Heart left ventricle (tissue), 16 donors: ENCODE results near the gene VASH1. TPM values are rescaled to one million over a fixed set of nuclear protein-coding genes. Genes with fewer than 3 reads are reported as not detected.

Experiments
- ATAC-seq, 4 donors: fragments of 200-7000 bp; cut with Tn5 transposase; one replicate each; pipeline ENCODE4 v1.9.1; 2020 to 2022; ENCODE audit warnings: moderate library complexity in 4 of 4, mild to moderate bottlenecking in 3 of 4, moderate number of reproducible peaks in 1 of 4
- DNase-seq, 5 donors: peaks; one replicate each; pipeline ENCODE4 v3.0.0-alpha.2; 2020
- H3K27ac ChIP-seq, 12 donors: fragments of 200-600 bp; sonication (generic) in 4 of 12; one replicate each; pipeline versions ENCODE4 v1.5.0 to v1.8.0; 2016 to 2022; ENCODE audit warnings: mild to moderate bottlenecking in 2 of 12
- H3K27me3 ChIP-seq, 9 donors: fragments of 200-600 bp; sonication (generic) in 2 of 9; one replicate each; pipeline versions ENCODE4 v1.5.1 to v1.8.0; 2016 to 2022; ENCODE audit warnings: mild to moderate bottlenecking in 3 of 9
- H3K36me3 ChIP-seq, 9 donors: fragments of 200-600 bp; sonication (generic) in 2 of 9; one replicate each; pipeline versions ENCODE4 v1.5.0 to v1.8.0; 2018 to 2022; ENCODE audit warnings: mild to moderate bottlenecking in 2 of 9
- H3K4me1 ChIP-seq, 12 donors: fragments of 200-600 bp; sonication (generic) in 4 of 12; one replicate each; pipeline versions ENCODE4 v1.5.0 to v1.8.0; 2016 to 2022; ENCODE audit warnings: mild to moderate bottlenecking in 3 of 12
- H3K4me3 ChIP-seq, 12 donors: fragments of 200-600 bp; sonication (generic) in 4 of 12; one replicate each; pipeline versions ENCODE4 v1.5.0 to v1.8.0; 2017 to 2022; ENCODE audit warnings: mild to moderate bottlenecking in 9 of 12, moderate library complexity in 4 of 12
- H3K9me3 ChIP-seq, 12 donors: fragments of 200-600 bp; sonication (generic) in 4 of 12; one replicate each; pipeline versions ENCODE4 v1.5.0 to v1.8.0; 2016 to 2022; ENCODE audit warnings: mild to moderate bottlenecking in 1 of 12
- CTCF ChIP-seq, 12 donors: fragments of 200-600 bp; sonication (generic) in 4 of 12; IDR thresholded peaks; one replicate each; pipeline versions ENCODE4 v1.5.0 to v1.8.0; 2018 to 2022; ENCODE audit warnings: antibody characterized with exemption in 12 of 12, mild to moderate bottlenecking in 5 of 12
- POLR2A ChIP-seq, 2 donors: fragments of 450-650 bp; IDR thresholded peaks; one replicate each; pipeline ENCODE4 v1.6.1; 2017; ENCODE audit warnings: antibody characterized with exemption in 2 of 2, mild to moderate bottlenecking in 2 of 2, moderate library complexity in 2 of 2
- WGBS, 4 donors: extraction: QIAGEN DNeasy Blood & Tissue Kit in 2 of 4; methylation state at CpG; one replicate each; pipeline versions ENCODE4 v1.1.5 to v1.1.7; 2013 to 2018; 5-methylcytosine and 5-hydroxymethylcytosine counted together
- intact Hi-C, 10 donors: fragments of 100-400 bp; cut with DNase I; formaldehyde crosslinking; loops; one replicate each; pipeline versions ENCODE4 v1.11.1 to v1.14.2; 2022
- polyA plus RNA-seq, 2 donors: library from polyadenylated mRNA; stranded (reverse); fragments of 200-250 nt; gene quantifications; one replicate each; pipeline ENCODE4 v1.2.3, GENCODE V29; 2013
- total RNA-seq, 9 donors: library from RNA; depleted of rRNA in 2 of 9; stranded (reverse); fragments of >200 nt in 2 of 9; fragmentation: NEBNext Ultra II Directional in 3 of 9; extraction: Animal tissue kit (Norgen Biotek cat#: 25700) in 3 of 9; gene quantifications; one replicate each; pipeline versions ENCODE4 v1.1.0 to v1.2.4, GENCODE V29; 2016 to 2023
- donor health status: ischemic (EF 13 %, LVEDD 7.1; RV severe dilation, severe dysfunction).
- donor health status: healthy with polysubstance abuse.
- donor health status: DM: no; HTN: yes; CAD: no.
- donor health status: DM: no; HTN: no; CAD: no.
- donor health status: ischemic (EF 25% LVEDD 6.9; RV normal size, moderate dysfunction).
- donor health status: ischemic (EF 25% LVEDD 5.7; RV mildly dilated, moderate dysfunction).
- donor health status: healthy.
- donor health status: DM: yes; HTN: yes; CAD: no.
- donor health status: ischemic (EF 35%, LVEDD 5.7; RV mildly dilated, moderate dysfunction).
- donor health status: nonischemic (EF 11% LVEDD 7.7; RV severe dilation, severe dysfunction).
- donor health status: DM: yes; HTN: yes; CAD: no.
- donor health status: PGD.
- donor health status: ischemic (EF 29% LVEDD 5.4; RV normal size, mild dysfunction).
- donor health status: nonischemic (EF 23%, LVEDD 6.1; RV moderate dilation, normal function).

VASH1 gene
- total and polyA plus RNA-seq, 11 donors, result 7.8 to 30.8 (median 11.1) TPM

GRCh38 chr14:76767681-76768656 is 6.7 kb downstream of the VASH1 start:
- H3K27me3 ChIP-seq, result no peaks in the 10 kb centered on the region
- H3K36me3 ChIP-seq, result peaks cover 0 to 15% (median 0%) of the 10 kb centered on the region in 9 donors
- no peaks in the 10 kb centered on the region for H3K9me3 ChIP-seq
- peak overlapping the region; percentile 29 to 91 (median 76) for H3K27ac ChIP-seq
- peak; percentile 86 to 92 (median 89) for ATAC-seq
- peak; percentile 84 to 90 (median 85) for DNase-seq
- H3K4me3 ChIP-seq, result peak overlapping the region in 3 of 12 donors; percentile 6 to 9 (median 7)
- H3K4me1 ChIP-seq, result peaks cover 12 to 89% (median 67%) of the 10 kb centered on the region in 12 donors
- intact Hi-C loops, result no loop called here
- TF ChIP-seq CTCF (IDR thresholded peaks at IDR 0.05) (no peak), POLR2A (IDR thresholded peaks at IDR 0.05) (peak in 1 of 2 donors; percentile 23)
- WGBS, 4 donors, result 16 to 22% (median 19%) methylated on average over 14 to 15 of the region's 15 CpGs

- intact Hi-C loops, result no loop called here
- H3K4me3 ChIP-seq, result peak overlapping the region in 1 of 12 donors; percentile 9
- 51 to 64% (median 57%) methylated on average over 10 to 11 of the region's 11 CpGs for WGBS, 4 donors
- DNase-seq (peak in 2 of 5 donors; percentile 13 to 63), ATAC-seq (no peak)
- H3K36me3 ChIP-seq, result peaks cover 0 to 16% (median 0%) of the 10 kb centered on the region in 9 donors
- no peak for TF ChIP-seq POLR2A (IDR thresholded peaks at IDR 0.05)
- TF ChIP-seq CTCF (IDR thresholded peaks at IDR 0.05), result no peak
- peak overlapping the region; percentile 19 to 91 (median 76) for H3K27ac ChIP-seq
- peaks cover 12 to 88% (median 64%) of the 10 kb centered on the region in 12 donors for H3K4me1 ChIP-seq
- H3K9me3 ChIP-seq, result no peaks in the 10 kb centered on the region
- H3K27me3 ChIP-seq, result no peaks in the 10 kb centered on the region
These were observed 7.6 kb downstream of the VASH1 start for GRCh38 chr14:76768671-76769500.

GRCh38 chr14:76769636-76770292 is 8.5 kb downstream of the VASH1 start:
- no peak overlapping the region for H3K4me3 ChIP-seq
- peak overlapping the region in 5 of 12 donors; percentile 74 to 96 (median 86) for H3K27ac ChIP-seq
- H3K4me1 ChIP-seq, result peaks cover 12 to 86% (median 59%) of the 10 kb centered on the region in 12 donors
- intact Hi-C loops, result no loop called here
- H3K36me3 ChIP-seq, result peaks cover 0 to 25% (median 0%) of the 10 kb centered on the region in 9 donors
- no peaks in the 10 kb centered on the region for H3K27me3 ChIP-seq
- no peaks in the 10 kb centered on the region for H3K9me3 ChIP-seq
- TF ChIP-seq CTCF (IDR thresholded peaks at IDR 0.05) (no peak), POLR2A (IDR thresholded peaks at IDR 0.05) (no peak)
- DNase-seq (peak in 1 of 5 donors; percentile 25), ATAC-seq (no peak)
- whole genome bisulfite sequencing, 4 donors, result 84 to 88% (median 86%) methylated on average over 16 to 18 of the region's 18 CpGs
